SK-N-SH (cell line): ENCODE measurements around the gene EDARADD. TPM values are rescaled to one million over a fixed set of nuclear protein-coding genes. Genes with fewer than 3 reads are reported as not detected.
A peak's percentile ranks its signal among the peaks of the same experiment; 100 is the strongest.

Source experiments
- CTCF ChIA-PET: fragments of 300-600, 350-600 bp; formaldehyde crosslinking; extraction: SDS; loops from one replicate; lab custom pipeline; 2021; lab: Yijun Ruan, JAX
- POLR2A ChIA-PET: fragments of 350-600 bp; sonication (Branson Sonifier 250); formaldehyde crosslinking; extraction: SDS; loops from one replicate; lab custom pipeline; 2020; ENCODE audit warnings: antibody characterized with exemption, inconsistent platforms; lab: Yijun Ruan, JAX
- DNase-seq: peaks from one replicate; pipeline ENCODE4 v3.0.0; 2012
- H2AFZ ChIP-seq: fragments of 200-600 bp; sonication (generic); 2 replicates; pipeline ENCODE4 v1.8.1; 2016; ENCODE audit warnings: antibody characterized with exemption, mild to moderate bottlenecking, low read depth
- H3F3A ChIP-seq: fragments of 200-600 bp; sonication (generic); replicated peaks from 2 replicates; pipeline ENCODE3; 2016; ENCODE audit warnings: antibody characterized with exemption, mild to moderate bottlenecking; ENCODE audit not compliant: insufficient read depth
- H3K27ac ChIP-seq, 2 experiments: fragments of 200-500 bp in 1 of 2; fragments of 200-600 bp in 1 of 2; sonication (Bioruptor generic) in 1 of 2; sonication (generic), shearing (Covaris generic) in 1 of 2; 2 replicates each; pipeline versions ENCODE4 v1.5.1 to v1.6.1; 2014 to 2016; ENCODE audit warnings: low read depth in 2 of 2, inconsistent platforms in 1 of 2, low read length in 1 of 2, mild to moderate bottlenecking in 1 of 2, mixed read lengths in 1 of 2
- H3K27me3 ChIP-seq: fragments of 200-600 bp; sonication (generic), shearing (Covaris generic); 2 replicates; pipeline ENCODE4 v1.6.1; 2016; ENCODE audit warnings: mixed run types; ENCODE audit not compliant: insufficient read depth
- H3K36me3 ChIP-seq, 2 experiments: fragments of 200-500 bp in 1 of 2; fragments of 200-600 bp in 1 of 2; sonication (Bioruptor generic) in 1 of 2; sonication (generic) in 1 of 2; replicated peaks in 1 of 2; 2 replicates each; pipeline versions ENCODE3 to v1.5.1; 2014 to 2016; ENCODE audit warnings: low read length in 1 of 2, mild to moderate bottlenecking in 1 of 2; ENCODE audit not compliant: insufficient read depth in 2 of 2, control insufficient read depth in 1 of 2
- H3K4me1 ChIP-seq, 2 experiments: fragments of 200-500 bp in 1 of 2; fragments of 200-600 bp in 1 of 2; sonication (Bioruptor generic) in 1 of 2; sonication (generic), shearing (Covaris generic) in 1 of 2; 2 replicates each; pipeline versions ENCODE4 v1.5.1 to v1.6.1; 2014 to 2016; ENCODE audit warnings: low read depth in 1 of 2, low read length in 1 of 2, mixed run types in 1 of 2; ENCODE audit not compliant: insufficient read depth in 2 of 2, control insufficient read depth in 1 of 2
- H3K4me2 ChIP-seq: fragments of 200-600 bp; sonication (generic), shearing (Covaris generic); 2 replicates; pipeline ENCODE4 v1.6.1; 2017; ENCODE audit warnings: mixed run types
- H3K4me3 ChIP-seq, 2 experiments: fragments of 200-500 bp in 1 of 2; fragments of 200-600 bp in 1 of 2; sonication (Bioruptor generic) in 1 of 2; sonication (generic), shearing (Covaris generic) in 1 of 2; 2 replicates each; pipeline versions ENCODE4 v1.5.1 to v1.8.1; 2014 to 2016; ENCODE audit warnings: low read depth in 2 of 2, inconsistent platforms in 1 of 2, low read length in 1 of 2, mild to moderate bottlenecking in 1 of 2, mixed read lengths in 1 of 2, moderate library complexity in 1 of 2
- H3K79me2 ChIP-seq: fragments of 200-600 bp; sonication (generic); 2 replicates; pipeline ENCODE4 v1.8.1; 2017; ENCODE audit warnings: mild to moderate bottlenecking; ENCODE audit not compliant: insufficient read depth
- H3K9ac ChIP-seq: fragments of 200-600 bp; sonication (generic); 2 replicates; pipeline ENCODE4 v1.6.1; 2017; ENCODE audit warnings: mixed run types
- H3K9me2 ChIP-seq: fragments of 200-600 bp; sonication (generic); 2 replicates; pipeline ENCODE4 v1.6.1; 2017; ENCODE audit warnings: mixed run types
- H3K9me3 ChIP-seq: fragments of 200-600 bp; sonication (generic); 2 replicates; pipeline ENCODE4 v1.6.1; 2017; ENCODE audit warnings: mixed run types, mild to moderate bottlenecking, moderate library complexity
- H4K20me1 ChIP-seq: fragments of 200-600 bp; sonication (generic); 2 replicates; pipeline ENCODE4 v1.6.1; 2017; ENCODE audit warnings: mild to moderate bottlenecking, mixed run types; ENCODE audit not compliant: insufficient read depth
- ELF1 ChIP-seq: IDR thresholded peaks from 2 replicates; pipeline ENCODE4 v1.4.0; 2012
- EP300 ChIP-seq, 2 experiments: IDR thresholded peaks; 2 replicates each; pipeline versions ENCODE4 v1.4.0 to v1.6.1; 2012; ENCODE audit warnings: borderline replicate concordance in 1 of 2, low read depth in 1 of 2, low read length in 1 of 2
- GABPA ChIP-seq: IDR thresholded peaks from 2 replicates; pipeline ENCODE4 v1.4.0; 2012; ENCODE audit warnings: low read depth, mild to moderate bottlenecking
- GATA2 ChIP-seq: sonication (generic); formaldehyde crosslinking; IDR thresholded peaks from 2 replicates; pipeline ENCODE4 v1.5.0; 2020; ENCODE audit warnings: mild to moderate bottlenecking, missing genetic modification reagents
- IRF3 ChIP-seq: fragments of 150-350 bp; IDR thresholded peaks from 2 replicates; pipeline ENCODE4 v1.6.1; 2016; ENCODE audit warnings: mild to moderate bottlenecking, low read depth, low read length
- JUND ChIP-seq: IDR thresholded peaks from 2 replicates; pipeline ENCODE4 v1.4.0; 2012
- NFIC ChIP-seq: IDR thresholded peaks from 2 replicates; pipeline ENCODE4 v1.4.0; 2012; ENCODE audit warnings: borderline replicate concordance
- RAD21 ChIP-seq: IDR thresholded peaks from 2 replicates; pipeline ENCODE4 v1.6.1; 2012; ENCODE audit warnings: mild to moderate bottlenecking, low read length
- RCOR1 ChIP-seq: fragments of 150-350 bp; IDR thresholded peaks from 2 replicates; pipeline ENCODE4 v1.6.1; 2017; ENCODE audit warnings: antibody characterized with exemption, low read length
- RFX5 ChIP-seq: IDR thresholded peaks from 2 replicates; pipeline ENCODE4 v1.6.1; 2012; ENCODE audit warnings: mild to moderate bottlenecking, improper control_type of control experiment, low read length
- RXRA ChIP-seq: IDR thresholded peaks from 2 replicates; pipeline ENCODE4 v1.4.0; 2012; ENCODE audit warnings: low read depth, mild to moderate bottlenecking, borderline replicate concordance
- SIN3A ChIP-seq: IDR thresholded peaks from 2 replicates; pipeline ENCODE4 v1.6.1; 2012; ENCODE audit warnings: low read depth, mild to moderate bottlenecking, low read length, moderate library complexity, borderline replicate concordance
- TAF1 ChIP-seq: IDR thresholded peaks from 2 replicates; pipeline ENCODE4 v1.6.1; 2012; ENCODE audit warnings: low read depth, mild to moderate bottlenecking, low read length, moderate library complexity, borderline replicate concordance
- USF2 ChIP-seq: fragments of 150-350 bp; IDR thresholded peaks from 2 replicates; pipeline ENCODE4 v1.6.1; 2017; ENCODE audit warnings: antibody characterized with exemption, low read length, low read depth, borderline replicate concordance
- WGBS: methylation state at CpG from one replicate; pipeline ENCODE4 v1.1.6; 2017; ENCODE audit warnings: low lambda C conversion rate; 5-methylcytosine and 5-hydroxymethylcytosine counted together
- polyA plus RNA-seq, 3 experiments: library from polyadenylated mRNA; depleted of rRNA; stranded (reverse); fragments of >200 nt; gene quantifications; 2 replicates each; pipeline ENCODE4 v1.2.3, GENCODE V29; 2012
- TF ChIP-seq, protein P1 (sequence below): IDR thresholded peaks from 2 replicates; pipeline ENCODE4 v1.4.0; 2012; ENCODE audit warnings: low read depth, borderline replicate concordance

The EDARADD gene
- polyA plus RNA-seq, 1 of the 3 experiments (the other 2 are of a cell fraction) = not detected

DNA sequence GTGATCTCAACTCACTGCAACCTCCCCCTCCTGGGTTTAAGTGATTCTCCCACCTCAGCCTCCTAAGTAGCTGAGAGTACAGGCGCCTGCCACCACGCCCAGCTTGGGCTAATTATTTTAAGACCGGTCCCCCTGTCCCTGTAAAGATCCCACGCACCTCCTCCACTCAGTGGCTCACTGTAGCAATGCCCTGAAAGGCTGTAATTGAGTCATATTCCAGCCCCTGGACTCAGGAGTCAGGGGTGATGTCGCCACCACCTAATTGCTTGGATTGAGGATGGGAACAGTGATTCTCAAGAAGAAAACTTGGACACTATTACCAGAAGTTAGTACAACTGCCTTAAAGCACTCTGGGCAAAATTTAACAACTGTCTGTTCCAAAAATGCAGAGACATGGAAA lies 3.1 kb upstream of the EDARADD start (continued):
- no peak for TF ChIP-seq IRF3

DNA sequence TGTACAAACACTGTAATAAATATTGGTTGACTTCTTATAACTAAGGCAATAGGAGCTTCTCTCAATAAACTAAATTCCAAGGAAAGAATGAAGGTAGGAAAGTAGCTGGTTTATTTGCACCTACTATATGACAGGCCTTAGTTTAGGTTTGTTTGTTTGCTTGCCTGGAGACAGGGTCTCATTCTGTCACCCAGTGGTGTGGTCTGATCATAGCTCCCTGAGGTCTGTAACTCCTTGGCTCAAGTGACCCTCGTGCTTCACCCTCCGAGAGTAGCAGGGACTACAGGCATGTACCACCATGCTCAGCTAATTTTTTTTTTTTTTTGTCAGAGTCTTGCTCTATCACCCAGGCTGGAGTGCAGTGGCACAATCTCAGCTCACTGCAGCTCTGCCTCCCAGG lies 1.9 kb upstream of the EDARADD start:
- H3K36me3 ChIP-seq = no peaks in the 10 kb centered on the region
- H3K9ac ChIP-seq = no peak overlapping the region
- ChIA-PET POLR2A (no interaction called here), CTCF (no interaction called here)
- no peak overlapping the region for H3K27ac ChIP-seq
- H3K27me3 ChIP-seq = peaks cover 16% of the 10 kb centered on the region; the same call in 1 of the 2 replicates
- H2AFZ ChIP-seq = no peak overlapping the region
- peaks cover 0 to 6% of the 10 kb centered on the region in 2 experiments; a peak in 2 of 4 replicates for H3K4me1 ChIP-seq
- no peak overlapping the region for H3K4me2 ChIP-seq
- no peak for TF ChIP-seq SIN3A
- no peak for TF ChIP-seq NFIC
- TF ChIP-seq, protein P1, sequence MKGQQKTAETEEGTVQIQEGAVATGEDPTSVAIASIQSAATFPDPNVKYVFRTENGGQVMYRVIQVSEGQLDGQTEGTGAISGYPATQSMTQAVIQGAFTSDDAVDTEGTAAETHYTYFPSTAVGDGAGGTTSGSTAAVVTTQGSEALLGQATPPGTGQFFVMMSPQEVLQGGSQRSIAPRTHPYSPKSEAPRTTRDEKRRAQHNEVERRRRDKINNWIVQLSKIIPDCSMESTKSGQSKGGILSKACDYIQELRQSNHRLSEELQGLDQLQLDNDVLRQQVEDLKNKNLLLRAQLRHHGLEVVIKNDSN = no peak
- no peak for TF ChIP-seq JUND
- no peak for TF ChIP-seq EP300 (IDR thresholded peaks at IDR 0.05; ENCODE audit: borderline replicate concordance in 1 of 2, low read depth in 1 of 2, low read length in 1 of 2)
- no peak for TF ChIP-seq ELF1
- TF ChIP-seq RFX5 = no peak
- TF ChIP-seq GATA2 (CRISPR knock-in tag) = no peak
- no peak for TF ChIP-seq TAF1
- no peak for TF ChIP-seq RAD21
- TF ChIP-seq GABPA = no peak
- H3K79me2 ChIP-seq = no peaks in the 10 kb centered on the region
- H3K4me3 ChIP-seq = no peak overlapping the region
- no peak for DNase-seq
- H4K20me1 ChIP-seq = no peaks in the 10 kb centered on the region
- H3K9me2 ChIP-seq = no peaks in the 10 kb centered on the region
- H3F3A ChIP-seq = no peaks in the 10 kb centered on the region
- 40% methylated on average over 2 of the region's 2 CpGs for WGBS
- no peaks in the 10 kb centered on the region for H3K9me3 ChIP-seq

GRCh38 chr1:236394879-236395229 lies 768 bp downstream of the EDARADD start:
- Histone ChIP-seq H3K9me2 (no peaks in the 10 kb centered on the region), H3F3A (no peaks in the 10 kb centered on the region), H3K4me2 (peak overlapping the region; percentile 92), H3K4me1 (peaks cover 0 to 6% of the 10 kb centered on the region in 2 experiments; a peak in 2 of 4 replicates), H3K36me3 (no peaks in the 10 kb centered on the region), H3K79me2 (no peaks in the 10 kb centered on the region), H2AFZ (peak overlapping the region; percentile 79), H3K9ac (no peak overlapping the region), H4K20me1 (no peaks in the 10 kb centered on the region), H3K4me3 (peak overlapping the region; percentile 49 to 64), H3K27me3 (peaks cover 18% of the 10 kb centered on the region; the same call in 1 of the 2 replicates), H3K9me3 (no peaks in the 10 kb centered on the region), H3K27ac (no peak overlapping the region)
- POLR2A ChIA-PET = no interaction called here
- DNase-seq = no peak
- 11% methylated on average over 10 of the region's 17 CpGs for WGBS
- TF ChIP-seq RXRA = no peak
- no peak for TF ChIP-seq SIN3A
- TF ChIP-seq RFX5 = no peak
- TF ChIP-seq USF2 = no peak
- no peak for TF ChIP-seq IRF3
- no peak for TF ChIP-seq RCOR1
- CTCF ChIA-PET = interaction anchor here (1.5 to 2.8 kb wide), 2 partner anchors 14 to 16 kb away, joined by 3 to 8 read pairs; no protein-coding TSS in a partner anchor
